ENCODE results near the gene MYO7B.

The MYO7B gene

DNA sequence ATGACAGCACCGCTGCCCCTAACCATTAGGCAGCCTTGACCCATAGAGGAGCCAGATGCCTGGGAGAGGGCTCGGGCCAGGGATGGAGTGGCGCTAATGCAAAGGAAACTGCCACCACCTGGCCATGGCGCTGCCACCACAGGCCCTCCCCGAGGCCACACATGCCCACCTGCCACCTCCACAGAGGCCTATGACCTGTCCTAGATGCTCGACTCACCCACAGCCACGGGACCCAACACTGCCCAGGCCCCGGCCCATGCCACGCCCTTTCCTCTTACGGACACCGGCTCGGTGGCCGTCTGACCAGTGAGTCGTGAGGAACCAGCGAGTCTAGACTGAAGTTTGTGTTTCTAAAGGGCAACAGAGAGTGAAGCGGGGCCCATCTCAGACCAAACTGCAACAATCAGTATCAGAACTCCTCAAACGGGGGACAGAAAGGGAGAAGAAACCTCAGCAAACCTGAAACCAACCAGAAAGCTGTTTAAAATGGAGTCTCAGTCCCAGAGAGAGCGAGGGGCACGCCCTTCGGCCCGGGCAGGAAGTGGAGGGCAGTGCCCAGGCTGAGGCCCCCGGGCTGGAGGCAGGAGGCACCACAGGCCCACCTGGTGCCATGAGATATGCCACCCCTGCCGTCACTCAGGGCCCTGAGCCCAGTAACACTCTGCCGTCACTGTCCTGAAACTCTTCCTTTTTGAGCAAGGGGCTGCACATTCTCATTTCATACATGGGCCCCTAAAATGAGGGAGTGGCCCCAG is 111.2 kb downstream of the MYO7B start:
- no peak for DNase-seq

- no peak for DNase-seq
Observed at GRCh38 chr2:127647242-127648190, 112.0 kb downstream of the MYO7B start.

DNA sequence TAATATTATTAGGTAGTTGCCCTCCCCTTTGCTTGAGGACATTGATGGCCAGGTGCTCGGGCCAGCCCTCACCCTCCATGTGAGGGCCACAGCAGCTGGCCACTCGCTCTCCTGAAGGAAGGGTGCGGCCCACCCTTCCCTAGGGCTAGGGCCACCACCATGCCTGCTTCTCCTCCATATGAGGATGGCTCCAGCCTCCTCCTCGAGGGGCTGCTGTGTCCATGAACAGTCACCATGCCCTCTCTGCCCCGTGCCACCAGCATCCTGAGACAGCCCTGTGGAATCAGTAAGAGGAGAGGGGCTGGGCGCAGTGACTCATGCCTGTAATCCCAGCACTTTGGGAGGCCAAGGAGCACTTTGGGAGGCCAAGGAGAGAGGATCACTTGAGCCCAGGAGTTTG is 112.8 kb downstream of the MYO7B start:
- DNase-seq: no peak

DNA sequence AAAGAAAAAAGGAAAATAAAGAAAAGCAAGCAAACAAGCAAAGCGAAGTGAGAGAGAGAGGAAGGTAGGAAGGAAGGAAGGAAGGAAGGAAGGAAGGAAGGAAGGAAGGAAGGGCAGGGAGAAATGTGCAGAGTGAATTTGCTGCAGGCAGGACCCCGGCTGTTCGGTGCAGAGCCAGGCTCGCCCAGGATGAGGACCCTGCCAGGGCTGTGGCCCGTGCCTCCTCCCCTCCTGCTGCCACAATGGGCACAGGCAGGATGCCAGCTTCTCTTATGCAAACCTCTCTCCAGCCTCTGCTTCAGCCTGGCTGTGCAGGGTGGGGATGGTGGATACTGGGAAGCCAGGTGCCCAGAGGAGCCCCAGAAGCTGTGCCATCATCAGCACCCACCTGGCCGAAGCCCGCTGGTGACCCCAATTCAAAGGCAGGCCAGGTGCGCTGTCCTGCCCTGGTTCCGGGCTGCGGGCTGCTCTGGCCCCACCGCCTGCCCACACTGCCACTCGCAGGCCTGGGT is 113.7 kb downstream of the MYO7B start:
- DNase-seq: peak in 10 of 51 donors; percentile 13 to 39 (median 20)

DNA sequence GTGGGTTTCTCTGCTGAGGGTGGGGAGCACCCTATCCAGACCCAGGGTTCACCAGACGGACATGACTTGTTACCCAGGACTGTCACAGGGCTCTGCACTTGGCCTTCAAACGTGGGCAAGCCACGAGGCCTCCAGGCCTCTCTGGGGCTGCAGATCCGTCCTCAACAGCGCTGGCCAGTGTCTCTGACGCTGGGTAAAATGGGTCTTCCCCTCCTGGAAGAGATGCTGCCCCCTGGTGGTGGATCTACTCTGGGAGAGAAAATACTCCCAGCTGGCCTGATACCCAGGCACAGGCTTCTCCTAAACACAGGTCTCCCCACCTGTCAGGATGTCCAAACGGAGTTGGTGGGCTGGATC is 114.2 kb downstream of the MYO7B start:
- DNase-seq: peak in 49 of 51 donors; percentile 6 to 88 (median 62)

- DNase-seq: no peak
Observed at GRCh38 chr2:127650041-127650784, 114.7 kb downstream of the MYO7B start.

DNA sequence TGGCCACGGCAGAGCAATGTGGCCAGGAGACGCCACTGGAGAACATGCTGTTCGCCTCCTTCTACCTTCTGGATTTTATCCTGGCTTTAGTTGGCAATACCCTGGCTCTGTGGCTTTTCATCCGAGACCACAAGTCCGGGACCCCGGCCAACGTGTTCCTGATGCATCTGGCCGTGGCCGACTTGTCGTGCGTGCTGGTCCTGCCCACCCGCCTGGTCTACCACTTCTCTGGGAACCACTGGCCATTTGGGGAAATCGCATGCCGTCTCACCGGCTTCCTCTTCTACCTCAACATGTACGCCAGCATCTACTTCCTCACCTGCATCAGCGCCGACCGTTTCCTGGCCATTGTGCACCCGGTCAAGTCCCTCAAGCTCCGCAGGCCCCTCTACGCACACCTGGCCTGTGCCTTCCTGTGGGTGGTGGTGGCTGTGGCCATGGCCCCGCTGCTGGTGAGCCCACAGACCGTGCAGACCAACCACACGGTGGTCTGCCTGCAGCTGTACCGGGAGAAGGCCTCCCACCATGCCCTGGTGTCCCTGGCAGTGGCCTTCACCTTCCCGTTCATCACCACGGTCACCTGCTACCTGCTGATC is 115.4 kb downstream of the MYO7B start:
- no peak for DNase-seq

DNA sequence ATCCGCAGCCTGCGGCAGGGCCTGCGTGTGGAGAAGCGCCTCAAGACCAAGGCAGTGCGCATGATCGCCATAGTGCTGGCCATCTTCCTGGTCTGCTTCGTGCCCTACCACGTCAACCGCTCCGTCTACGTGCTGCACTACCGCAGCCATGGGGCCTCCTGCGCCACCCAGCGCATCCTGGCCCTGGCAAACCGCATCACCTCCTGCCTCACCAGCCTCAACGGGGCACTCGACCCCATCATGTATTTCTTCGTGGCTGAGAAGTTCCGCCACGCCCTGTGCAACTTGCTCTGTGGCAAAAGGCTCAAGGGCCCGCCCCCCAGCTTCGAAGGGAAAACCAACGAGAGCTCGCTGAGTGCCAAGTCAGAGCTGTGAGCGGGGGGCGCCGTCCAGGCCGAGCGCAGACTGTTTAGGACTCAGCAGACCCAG is 115.9 kb downstream of the MYO7B start:
- DNase-seq: no peak

DNA sequence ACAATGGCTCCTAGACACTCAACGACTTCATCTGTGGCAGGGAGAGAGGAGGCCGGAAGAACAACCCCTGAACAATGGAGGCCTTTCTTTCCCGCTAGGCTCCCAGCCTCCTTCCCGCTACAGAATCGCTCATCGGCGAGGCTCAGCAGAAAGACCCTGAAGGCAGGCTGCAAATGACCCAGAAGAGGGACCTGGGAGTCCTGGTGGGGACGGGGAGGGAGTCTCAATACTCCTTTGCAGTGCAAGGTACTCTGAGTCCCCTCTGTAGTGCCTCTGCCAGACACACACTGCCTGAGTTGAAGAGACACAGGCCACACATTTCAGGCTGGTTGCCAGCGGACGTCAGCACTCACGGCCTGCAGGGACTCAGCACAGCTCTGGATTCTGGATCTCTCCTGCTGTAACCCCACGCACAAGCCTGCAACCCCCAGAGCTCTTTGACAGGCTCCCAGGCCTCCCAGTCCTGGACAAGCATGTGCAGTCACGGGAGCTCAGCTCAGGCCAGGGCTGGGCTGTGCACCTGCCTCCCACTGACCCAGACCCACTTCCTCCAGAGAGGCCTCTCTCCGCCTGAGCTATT is 116.6 kb downstream of the MYO7B start:
- DNase-seq: peak in 43 of 51 donors; percentile 12 to 88 (median 63)

- DNase-seq: no peak
Observed at GRCh38 chr2:127652786-127653357, 117.4 kb downstream of the MYO7B start.

GRCh38 chr2:127653421-127654083 is 118.1 kb downstream of the MYO7B start:
- DNase-seq: no peak

GRCh38 chr2:127654084-127654837 is 118.8 kb downstream of the MYO7B start:
- no peak for DNase-seq

DNA sequence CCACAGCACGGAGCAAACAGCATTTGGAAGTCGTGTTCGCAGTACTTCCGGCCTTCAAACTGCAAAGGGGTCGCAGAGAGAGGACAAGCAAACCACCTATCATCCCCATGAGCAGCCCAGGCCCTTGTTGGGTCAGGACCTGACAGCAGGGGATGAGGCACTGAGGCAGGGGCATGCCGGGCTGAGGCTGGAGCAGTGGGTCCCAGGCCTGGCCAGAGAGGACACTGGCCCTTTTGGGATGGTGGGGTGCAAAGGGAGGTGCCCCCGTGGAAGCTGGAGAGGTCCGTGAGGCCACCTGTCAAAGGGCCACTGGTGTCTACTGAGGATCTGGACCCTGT is 119.3 kb downstream of the MYO7B start:
- DNase-seq: no peak

DNA sequence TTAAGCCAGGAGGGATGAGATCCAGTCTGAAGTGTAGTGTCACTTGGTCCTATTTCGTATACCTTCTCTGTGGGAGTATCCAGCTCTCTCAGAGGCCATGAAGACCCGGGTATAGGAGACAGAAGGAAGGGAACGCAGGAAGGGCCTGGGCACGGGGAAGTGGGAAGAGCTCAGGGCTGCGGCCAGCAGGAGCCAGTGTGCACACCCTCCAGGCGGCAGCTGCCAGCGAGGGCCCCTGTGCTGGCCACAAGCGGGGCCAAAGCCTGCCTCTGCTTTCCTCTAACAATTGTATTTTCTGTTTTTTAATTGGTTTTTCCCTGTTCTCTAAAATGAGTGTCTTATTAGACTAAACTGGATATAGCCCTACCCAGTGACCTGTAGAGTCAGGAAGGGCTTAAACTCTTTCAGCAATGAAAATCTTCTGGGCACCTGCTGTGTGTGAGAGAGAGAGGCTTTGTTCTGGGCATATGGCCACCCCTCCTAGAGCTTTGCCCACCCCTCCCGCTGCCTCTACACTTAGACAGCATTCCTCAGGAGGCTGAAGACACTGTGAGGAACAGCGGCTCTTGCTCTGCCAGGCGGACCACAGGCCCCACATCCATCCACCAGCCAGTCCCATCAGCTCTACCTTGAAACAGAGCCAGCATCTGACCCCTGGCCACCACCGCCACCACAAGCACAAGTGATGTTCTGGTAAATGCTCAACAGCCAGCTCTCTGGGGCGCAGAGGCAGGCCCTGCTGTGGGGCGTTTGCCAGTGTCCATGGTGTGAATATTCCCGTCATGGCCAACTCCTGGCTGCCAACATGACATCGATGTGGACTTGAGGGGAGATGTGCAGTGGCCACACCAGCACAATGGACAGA is 120.0 kb downstream of the MYO7B start:
- DNase-seq: no peak

- no peak for DNase-seq
Observed at GRCh38 chr2:127656569-127657231, 121.2 kb downstream of the MYO7B start.

- no peak for DNase-seq
Observed at GRCh38 chr2:127657232-127657595, 121.7 kb downstream of the MYO7B start.

GRCh38 chr2:127658146-127658545 is 122.7 kb downstream of the MYO7B start:
- DNase-seq: no peak
